Measurements from ENCODE around the gene FAM241B.

The FAM241B gene

DNA sequence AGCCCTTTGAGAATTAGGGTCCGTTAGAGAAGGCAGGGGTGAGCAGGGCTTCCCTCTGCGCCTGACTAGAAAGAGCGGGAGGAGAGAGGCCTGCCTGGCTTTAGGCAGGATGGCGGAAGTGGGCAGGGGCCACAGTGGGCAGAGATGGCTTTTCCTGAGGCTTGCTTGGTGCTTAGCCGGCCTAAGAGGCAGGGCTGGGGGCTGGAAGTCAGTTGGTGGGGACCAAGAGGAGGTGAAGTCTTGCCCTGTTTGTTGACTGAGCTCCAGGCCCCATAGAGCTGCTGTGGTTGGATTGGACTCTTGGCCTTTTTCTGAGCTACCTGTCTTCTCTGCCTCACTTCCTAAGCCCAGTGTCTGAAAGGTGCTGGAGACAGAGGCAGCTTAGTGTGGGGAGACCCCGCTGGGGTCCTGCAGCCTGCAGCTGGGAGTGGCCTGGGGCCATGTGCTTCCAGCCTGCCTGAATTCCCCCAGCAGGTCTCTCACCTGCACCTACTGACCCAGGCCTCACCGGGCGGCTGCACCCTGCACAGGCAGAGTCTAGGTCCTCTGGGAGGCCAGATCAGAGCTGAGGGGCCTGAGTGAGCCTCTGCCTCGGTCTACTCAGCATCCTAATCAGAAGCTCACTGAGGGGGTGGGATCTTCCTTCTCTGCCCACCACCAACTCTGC is 4.8 kb downstream of the FAM241B start:
- DNase-seq, result no peak

DNA sequence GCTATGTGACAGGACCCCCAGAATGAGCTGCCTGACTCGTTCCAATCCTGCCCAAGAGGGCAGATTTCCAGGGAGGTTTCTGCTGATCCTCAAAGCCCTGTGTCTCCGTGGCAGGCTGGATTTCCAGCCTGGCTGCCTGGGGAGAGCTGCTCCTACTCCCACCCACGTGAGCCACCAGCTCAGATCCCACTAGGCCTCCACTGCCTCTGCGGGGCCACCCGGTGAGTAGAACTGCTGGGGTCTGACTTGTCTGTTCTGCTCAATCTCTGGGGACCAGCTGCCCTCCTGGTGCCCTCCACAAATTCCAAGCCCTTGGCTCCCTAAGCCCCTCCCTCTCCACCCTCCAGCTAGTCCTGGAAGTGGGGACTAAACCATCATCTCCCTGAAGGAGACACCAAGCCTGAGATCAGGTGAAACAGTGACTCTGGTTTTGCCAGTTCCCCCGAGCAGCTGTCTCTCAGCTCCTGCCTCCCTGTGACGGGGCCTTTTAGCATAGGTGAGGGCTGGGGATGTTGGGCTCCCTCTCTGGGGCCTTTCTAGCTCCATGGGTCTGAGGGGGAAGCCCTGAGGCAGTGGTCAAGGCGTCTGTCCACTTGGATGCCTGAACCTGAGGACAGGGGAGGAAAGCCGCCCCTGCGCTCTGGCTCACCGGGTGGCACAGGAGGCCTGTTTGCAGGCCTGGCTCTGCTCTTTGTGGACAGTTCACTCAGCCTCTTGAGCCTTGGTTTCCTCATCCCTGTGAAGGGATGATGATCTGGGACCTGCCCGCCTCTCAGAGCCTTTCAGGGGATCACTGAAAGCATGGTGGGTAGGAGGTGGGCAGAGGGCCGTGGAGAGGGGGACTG is 5.6 kb downstream of the FAM241B start:
- no peak for DNase-seq

DNA sequence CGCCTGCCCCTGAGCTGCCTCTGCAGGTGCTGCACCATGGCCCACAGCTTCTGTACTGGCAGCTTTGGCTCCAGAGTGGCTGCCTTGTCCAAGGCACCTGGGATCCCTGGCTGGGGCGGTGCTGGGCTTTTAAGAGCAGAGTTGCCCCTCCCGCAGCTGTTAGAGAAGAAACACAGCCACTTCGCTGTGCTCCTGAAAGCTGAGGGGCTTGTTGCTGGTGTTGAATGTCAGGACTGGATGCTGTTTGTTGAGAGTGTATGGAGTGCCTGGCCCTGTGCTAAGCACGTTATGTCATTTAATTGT is 6.2 kb downstream of the FAM241B start:
- no peak for DNase-seq

- no peak for DNase-seq
Measured at GRCh38 chr10:69636626-69637605, 6.9 kb downstream of the FAM241B start.

DNA sequence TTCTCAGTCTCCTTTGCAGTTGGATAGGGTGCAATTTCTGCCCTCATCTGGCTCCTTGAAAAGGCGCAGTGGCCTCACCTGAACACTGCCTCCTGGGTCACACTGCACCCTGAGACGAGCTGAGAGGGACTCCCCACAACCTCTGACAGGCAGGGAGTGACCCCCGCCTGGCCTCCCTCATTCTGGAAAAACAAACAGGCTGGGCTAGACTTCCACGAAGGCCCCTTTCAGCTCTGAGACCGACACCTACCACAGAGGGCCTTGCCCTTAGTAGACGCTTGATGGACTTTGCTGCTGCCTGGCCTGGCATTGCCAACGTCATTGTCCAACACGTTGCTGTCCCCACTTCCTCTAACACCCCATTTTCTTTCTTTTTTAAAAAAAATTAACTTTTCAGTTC is 8.6 kb downstream of the FAM241B start:
- no peak for DNase-seq

DNA sequence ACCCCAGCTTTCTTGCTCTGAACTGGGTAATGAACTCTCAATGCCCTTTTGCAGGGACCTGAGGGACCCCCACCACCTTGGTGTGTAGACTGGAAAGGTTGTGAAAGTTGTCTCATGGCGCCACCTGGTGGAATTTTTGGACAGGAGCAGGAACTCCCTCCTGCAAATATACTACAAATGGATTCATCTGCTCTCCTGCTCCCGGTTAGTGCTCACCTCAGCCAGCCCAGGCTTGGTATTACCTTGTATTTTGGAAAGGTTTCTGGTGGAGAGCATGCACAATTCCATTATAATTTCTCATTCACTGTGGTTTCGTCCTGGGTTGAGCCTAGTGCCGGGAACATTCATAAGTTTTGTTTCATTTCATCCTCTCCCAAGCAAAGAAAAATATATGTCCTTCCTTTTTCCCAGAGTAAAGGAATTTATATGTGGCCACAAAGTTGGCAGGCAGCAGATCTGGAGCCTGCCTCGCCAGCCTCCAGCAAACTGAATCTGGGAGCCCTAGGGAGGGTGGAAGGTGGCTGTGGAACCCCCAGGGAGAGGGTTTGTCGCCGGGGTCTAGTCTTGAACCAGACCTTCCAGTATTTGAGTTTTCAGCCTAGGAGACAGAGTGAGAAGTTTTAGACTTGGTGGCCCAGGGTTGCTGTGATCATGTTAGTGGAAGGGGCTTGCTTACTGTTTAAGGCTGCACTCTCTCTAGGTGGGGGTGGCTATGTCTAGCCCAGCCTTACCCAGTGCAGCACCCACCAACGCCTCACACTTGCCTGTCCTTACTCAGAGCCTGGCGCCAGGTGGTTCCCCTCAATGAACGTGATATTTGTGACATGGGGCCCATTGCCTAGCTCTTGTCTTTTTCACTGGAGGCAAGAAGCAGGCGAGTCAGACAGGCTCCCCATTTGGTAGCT is 9.5 kb downstream of the FAM241B start:
- peak; percentile 70 for DNase-seq

DNA sequence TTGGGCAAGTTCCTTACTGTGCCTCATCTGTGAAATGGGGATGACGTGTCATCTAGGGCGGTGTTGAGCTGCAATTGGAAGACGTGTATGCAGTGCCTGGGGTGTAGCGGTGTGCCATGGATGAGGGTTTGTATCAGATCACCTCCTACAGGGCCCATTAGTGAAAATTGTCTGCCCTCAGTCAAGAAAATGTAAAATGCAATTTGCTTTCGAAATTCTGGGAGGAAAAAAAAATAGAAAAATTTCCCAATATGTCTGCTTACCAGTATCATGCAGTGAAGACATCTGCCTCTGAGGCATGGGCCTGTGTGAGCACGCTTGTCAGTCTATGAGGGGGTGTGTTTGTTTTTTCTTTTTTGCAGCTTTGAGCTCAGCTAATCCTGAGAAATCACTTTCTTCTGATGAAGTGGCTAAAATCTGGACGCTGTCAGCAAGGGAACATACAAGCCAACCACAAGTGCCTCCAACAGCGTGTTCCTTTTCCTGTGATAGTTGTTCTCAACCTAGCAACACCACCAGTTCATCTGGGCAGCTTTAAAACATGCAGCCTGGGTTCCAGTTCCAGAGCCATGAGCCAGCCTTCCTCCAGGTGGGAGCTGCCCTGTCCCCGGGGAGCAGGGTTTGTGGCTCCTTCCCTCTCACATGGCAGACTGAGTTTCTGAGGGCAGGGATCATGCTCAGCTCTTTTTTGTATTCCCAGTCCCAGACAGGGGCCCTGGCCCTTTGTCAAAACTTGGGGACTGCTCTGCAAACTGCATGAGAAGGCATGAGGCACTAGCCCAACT is 10.3 kb downstream of the FAM241B start:
- no peak for DNase-seq

GRCh38 chr10:69641261-69641980 is 11.4 kb downstream of the FAM241B start:
- no peak for DNase-seq

DNA sequence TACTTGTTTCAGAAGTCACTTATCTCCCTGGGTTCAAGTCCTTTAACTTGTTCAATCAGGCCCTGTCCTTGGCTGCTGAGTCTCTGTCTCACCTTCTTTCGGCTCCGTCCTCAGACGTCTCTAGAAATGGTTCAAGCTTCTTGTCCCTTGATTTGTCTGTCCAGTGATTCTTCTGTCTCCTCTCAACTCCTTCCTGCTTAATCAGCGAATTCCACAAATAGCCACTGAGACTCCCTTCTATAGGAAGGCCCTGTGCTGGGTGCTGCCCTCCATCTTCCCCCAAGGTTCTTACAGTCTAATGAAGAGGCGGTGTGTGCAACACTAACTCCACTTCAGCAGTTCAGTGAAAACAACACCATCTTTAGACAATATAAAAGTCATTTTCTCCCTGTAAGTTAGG is 12.7 kb downstream of the FAM241B start:
- DNase-seq, result no peak

- DNase-seq, result no peak
Measured at GRCh38 chr10:69643779-69644657, 14.0 kb downstream of the FAM241B start.

DNA sequence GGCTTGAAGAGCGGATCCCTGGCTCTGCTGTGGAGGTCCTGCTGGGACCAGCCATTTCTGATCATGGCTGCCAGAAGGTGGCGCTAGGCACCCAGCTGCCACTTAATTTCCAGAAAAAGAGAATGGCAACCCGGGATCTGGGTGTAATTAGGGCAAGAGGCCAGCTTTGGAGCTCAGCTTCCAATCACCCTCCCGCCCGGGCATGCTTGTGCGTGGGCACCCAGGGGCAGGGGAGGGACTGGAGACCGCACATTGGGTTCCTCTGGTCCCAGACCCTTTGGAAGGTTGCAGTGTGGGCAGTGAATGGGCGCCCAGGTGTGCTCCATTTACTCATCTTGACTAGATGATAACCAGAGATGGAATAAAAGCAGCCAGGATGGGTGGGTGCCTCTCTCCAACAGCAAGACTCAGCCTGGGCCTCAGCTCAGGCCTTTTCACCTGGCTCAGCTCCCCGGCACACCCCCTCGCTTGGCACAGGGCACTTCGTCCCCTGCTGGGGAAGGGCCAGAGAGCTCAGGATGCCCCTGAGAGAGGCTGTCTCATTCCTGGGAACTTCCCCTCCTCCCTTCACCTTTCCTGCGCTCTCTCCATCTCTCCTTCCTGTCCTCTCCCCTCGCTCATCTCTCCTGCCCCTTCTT is 14.7 kb downstream of the FAM241B start:
- DNase-seq, result peak; percentile 61

- no peak for DNase-seq
Measured at GRCh38 chr10:69645296-69646184, 15.5 kb downstream of the FAM241B start.

DNA sequence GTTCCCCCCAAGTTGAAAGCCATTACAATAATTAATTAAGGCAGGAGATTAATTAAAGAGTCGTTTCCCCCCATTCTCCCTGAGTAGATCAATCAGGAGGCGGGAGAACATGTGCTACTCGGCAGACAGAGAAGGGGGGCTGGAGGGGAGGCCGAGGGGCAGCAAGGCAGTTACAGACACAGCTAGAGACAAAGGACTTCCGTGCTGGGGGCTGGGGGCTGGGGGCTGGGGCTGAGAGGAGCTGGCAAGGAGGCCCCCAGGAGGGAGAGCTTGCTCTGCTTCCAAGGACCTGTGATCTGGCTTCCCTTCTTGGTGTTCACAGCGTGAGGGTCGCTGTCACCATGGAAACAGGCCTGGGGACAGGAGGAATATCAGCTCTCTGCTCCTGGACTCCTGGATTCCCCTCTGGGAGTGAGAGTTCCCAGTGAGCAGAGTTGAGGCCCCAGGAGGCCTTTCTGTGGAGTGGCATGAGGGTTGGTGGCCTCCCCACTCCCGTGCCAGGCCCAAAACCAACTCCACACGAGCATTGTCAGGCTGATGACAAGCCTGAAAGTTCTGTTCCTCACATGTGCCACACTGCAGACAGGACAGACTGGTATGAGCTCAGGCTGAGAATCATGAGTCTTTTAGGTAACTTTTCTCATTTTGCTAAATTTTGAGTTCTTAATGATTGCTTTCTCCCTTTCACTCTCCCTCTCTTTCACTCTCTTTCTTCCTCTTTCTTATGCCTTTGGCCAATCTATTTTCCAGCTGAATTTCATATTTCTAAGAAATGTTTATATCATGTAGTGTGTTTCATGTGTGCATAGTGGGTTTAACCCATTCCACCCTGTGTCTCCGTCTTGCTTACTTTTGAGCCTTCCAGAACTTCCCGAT is 16.4 kb downstream of the FAM241B start:
- no peak for DNase-seq

DNA sequence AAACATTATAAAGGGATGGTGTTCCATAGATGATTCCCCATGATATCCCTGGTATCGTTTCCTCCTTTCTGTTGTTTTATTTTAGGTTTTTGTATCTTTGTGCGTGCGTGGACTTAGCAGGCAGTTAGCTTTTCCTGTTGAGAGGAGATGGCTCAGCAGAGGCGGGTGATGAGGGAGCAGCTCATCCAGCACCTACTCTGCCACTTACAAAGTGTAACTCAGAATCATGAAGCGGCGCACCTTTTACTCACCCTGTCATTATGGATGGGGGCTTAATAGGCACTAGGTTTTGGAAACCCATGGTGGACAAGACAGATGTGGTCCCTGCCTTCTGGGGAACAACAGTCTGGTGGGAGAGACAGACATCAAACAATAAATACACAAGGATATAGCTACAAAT is 17.1 kb downstream of the FAM241B start:
- no peak for DNase-seq

- DNase-seq, result no peak
Measured at GRCh38 chr10:69647819-69648218, 17.8 kb downstream of the FAM241B start.

DNA sequence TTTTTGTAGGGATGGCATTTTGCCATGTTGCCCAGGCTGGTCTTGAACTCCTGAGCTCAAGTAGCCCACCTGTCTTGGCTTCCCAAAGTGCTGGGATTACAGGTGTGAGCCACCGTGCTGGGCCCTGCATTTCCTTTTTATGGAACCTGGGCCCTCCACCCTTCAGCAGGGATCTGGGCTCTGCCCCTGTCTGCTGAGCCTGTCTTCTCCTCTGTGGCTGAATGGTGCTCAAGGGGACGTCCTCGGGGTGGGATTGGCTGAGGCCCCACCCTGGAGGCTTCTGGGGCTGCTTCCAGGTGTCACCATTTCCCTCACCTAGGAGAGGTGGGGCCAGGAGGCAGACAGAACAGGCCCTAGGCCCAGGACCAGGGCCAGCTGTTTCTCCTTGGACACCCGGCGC is 18.4 kb downstream of the FAM241B start:
- no peak for DNase-seq
